ENCODE data around the gene GJA1. TPM values are rescaled to one million over a fixed set of nuclear protein-coding genes. Genes with fewer than 3 reads are reported as not detected.

Gene GJA1
- total RNA-seq, 1 donor from 2014 or later: not detected

DNA sequence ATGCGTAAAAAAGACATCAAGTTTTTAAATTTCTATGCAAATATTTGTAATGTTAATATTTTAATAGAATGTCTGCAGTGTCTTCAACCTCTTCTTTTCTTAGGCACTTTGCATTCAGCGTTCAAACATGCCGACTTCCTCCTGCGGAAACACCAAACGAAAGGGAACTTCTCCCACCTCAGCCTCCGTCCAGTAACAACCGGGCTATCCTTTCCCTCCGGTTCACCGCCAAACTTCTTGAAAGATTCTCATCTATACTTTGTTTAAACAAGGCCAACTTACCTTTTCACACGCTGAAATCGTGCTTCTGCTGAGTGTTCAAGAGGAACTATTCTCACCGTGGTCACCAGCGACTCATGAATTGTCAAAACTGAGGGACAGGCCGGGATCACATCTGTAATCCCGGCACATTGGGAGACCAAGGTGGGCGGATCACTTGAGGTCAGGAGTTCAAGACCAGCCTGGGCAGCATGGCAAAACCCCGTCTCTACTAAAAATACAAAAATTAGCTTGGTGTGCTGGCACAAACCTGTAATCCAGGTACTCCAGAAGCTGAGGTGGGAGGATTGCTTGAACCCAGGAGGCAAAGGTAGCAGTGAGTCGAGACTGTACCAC is 44.8 kb downstream of the GJA1 start:
- no peaks in the 10 kb centered on the region for H3K27me3 Mint-ChIP-seq (ENCODE audit: insufficient read depth)
- H3K27ac Mint-ChIP-seq: no peak overlapping the region
- intact Hi-C loops (cut with micrococcal nuclease): no loop called here
- no peaks in the 10 kb centered on the region for H3K36me3 Mint-ChIP-seq (ENCODE audit: low read depth)
- no peaks in the 10 kb centered on the region for H3K4me1 Mint-ChIP-seq (ENCODE audit: low read depth)
- H3K9me3 Mint-ChIP-seq: no peaks in the 10 kb centered on the region
- H3K4me3 Mint-ChIP-seq: no peak overlapping the region
- no peak for DNase-seq (ENCODE audit: low spot score)

- H3K4me3 Mint-ChIP-seq: no peak overlapping the region
- H3K27ac Mint-ChIP-seq: no peak overlapping the region
- DNase-seq (ENCODE audit: low spot score): no peak
- intact Hi-C loops (cut with micrococcal nuclease): no loop called here
- no peaks in the 10 kb centered on the region for H3K9me3 Mint-ChIP-seq
- no peaks in the 10 kb centered on the region for H3K36me3 Mint-ChIP-seq (ENCODE audit: low read depth)
- no peaks in the 10 kb centered on the region for H3K4me1 Mint-ChIP-seq (ENCODE audit: low read depth)
- no peaks in the 10 kb centered on the region for H3K27me3 Mint-ChIP-seq (ENCODE audit: insufficient read depth)
Measured at GRCh38 chr6:121482004-121482693, 46.7 kb downstream of the GJA1 start.

DNA sequence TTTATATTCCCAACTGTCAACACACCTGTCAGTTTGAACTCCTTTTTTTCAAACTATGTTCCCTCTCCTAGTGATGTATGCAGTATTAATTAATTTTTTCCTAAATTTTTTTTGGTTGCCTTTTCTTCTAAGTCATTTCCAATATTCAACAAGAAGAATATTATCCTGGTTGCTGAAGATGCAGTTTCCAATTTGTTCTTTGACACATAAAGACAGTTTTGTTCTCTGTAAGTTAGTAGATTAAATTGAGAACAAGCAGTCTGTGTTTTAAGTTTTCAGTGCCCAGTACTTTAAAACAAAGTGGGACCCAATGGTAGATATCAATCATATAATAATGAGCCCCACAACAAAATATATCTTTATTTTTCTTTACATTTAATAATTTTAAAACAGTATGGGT is 47.3 kb downstream of the GJA1 start:
- no peak overlapping the region for H3K27ac Mint-ChIP-seq
- intact Hi-C loops (cut with micrococcal nuclease): no loop called here
- H3K4me1 Mint-ChIP-seq (ENCODE audit: low read depth): no peaks in the 10 kb centered on the region

GRCh38 chr6:121485359-121485811 is 49.9 kb downstream of the GJA1 start:
- intact Hi-C loops (cut with micrococcal nuclease): no loop called here
- Mint-ChIP-seq H3K27ac (no peak overlapping the region), H3K36me3 (ENCODE audit: low read depth) (no peaks in the 10 kb centered on the region), H3K4me3 (no peak overlapping the region), H3K9me3 (no peaks in the 10 kb centered on the region), H3K27me3 (ENCODE audit: insufficient read depth) (no peaks in the 10 kb centered on the region), H3K4me1 (ENCODE audit: low read depth) (no peaks in the 10 kb centered on the region)
- no peak for DNase-seq (ENCODE audit: low spot score)

More for the DNA sequence above, 47.3 kb downstream of the GJA1 start:
- H3K9me3 Mint-ChIP-seq: no peaks in the 10 kb centered on the region
- no peaks in the 10 kb centered on the region for H3K27me3 Mint-ChIP-seq (ENCODE audit: insufficient read depth)
- no peak overlapping the region for H3K4me3 Mint-ChIP-seq
- no peaks in the 10 kb centered on the region for H3K36me3 Mint-ChIP-seq (ENCODE audit: low read depth)
- DNase-seq (ENCODE audit: low spot score): no peak

DNA sequence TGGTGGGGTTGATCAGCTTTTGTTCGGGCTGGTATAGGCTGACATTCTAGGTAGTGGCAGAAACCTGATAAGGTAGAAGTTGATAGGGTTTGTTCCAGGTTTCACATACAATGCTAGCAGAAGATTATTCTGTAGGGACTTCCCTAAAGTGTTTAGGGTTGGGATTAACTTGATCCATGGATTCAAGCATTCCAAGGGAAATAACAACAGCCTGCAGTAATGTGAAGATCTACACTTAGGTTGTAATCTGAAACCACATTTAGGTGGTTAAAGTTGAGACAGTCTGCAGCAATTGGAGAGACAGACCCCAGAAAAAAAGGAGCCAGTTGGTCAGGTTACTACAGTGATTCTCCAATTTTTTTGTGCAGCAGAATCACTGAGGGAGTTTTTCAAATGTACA is 56.1 kb downstream of the GJA1 start:
- Mint-ChIP-seq H3K4me3 (no peak overlapping the region), H3K36me3 (ENCODE audit: low read depth) (no peaks in the 10 kb centered on the region), H3K4me1 (ENCODE audit: low read depth) (no peaks in the 10 kb centered on the region), H3K9me3 (no peaks in the 10 kb centered on the region), H3K27me3 (ENCODE audit: insufficient read depth) (no peaks in the 10 kb centered on the region), H3K27ac (no peak overlapping the region)
- intact Hi-C loops (cut with micrococcal nuclease): no loop called here
- DNase-seq (ENCODE audit: low spot score): no peak

DNA sequence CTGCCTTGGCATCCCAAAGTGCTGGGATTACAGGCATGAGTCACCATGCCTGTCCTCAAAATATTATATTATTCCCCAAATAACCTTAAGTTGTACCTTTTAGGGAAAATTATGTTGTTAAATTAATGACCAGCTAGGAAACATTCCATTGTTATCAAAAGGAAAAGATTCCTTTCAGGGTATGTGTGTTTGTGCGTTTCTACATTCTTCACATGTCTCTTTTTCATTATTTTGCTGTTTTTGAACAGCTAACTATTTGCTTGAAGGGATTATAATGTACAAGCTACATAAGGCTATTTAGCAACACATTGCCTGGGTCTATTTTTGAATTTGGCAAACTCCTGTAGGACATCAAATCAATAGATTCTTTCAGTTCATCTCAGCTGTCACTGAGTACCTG is 57.1 kb downstream of the GJA1 start:
- H3K4me1 Mint-ChIP-seq (ENCODE audit: low read depth): no peaks in the 10 kb centered on the region
- DNase-seq (ENCODE audit: low spot score): no peak
- no peak overlapping the region for H3K27ac Mint-ChIP-seq
- no peaks in the 10 kb centered on the region for H3K9me3 Mint-ChIP-seq
- no peaks in the 10 kb centered on the region for H3K36me3 Mint-ChIP-seq (ENCODE audit: low read depth)
- intact Hi-C loops (cut with micrococcal nuclease): no loop called here
- no peaks in the 10 kb centered on the region for H3K27me3 Mint-ChIP-seq (ENCODE audit: insufficient read depth)
- H3K4me3 Mint-ChIP-seq: no peak overlapping the region

DNA sequence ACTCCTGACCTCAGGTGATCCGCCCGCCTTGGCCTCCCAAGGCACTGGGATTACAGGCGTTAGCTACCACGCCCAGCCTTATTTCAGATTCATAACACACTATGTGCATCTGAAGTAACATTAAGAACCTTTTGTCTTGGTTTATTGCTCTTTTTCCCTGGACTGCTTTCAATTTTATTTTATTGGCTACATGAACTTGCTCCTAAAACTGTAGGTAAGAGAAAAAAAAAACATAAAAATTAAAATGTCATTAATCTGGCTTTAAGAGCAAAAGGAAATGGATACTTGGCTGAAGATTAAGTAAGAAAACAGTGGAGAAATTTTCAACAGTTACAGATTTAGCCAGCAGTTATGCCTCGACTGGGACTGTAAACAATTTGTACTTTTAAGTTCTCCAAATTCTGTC is 62.5 kb downstream of the GJA1 start:
- intact Hi-C loops (cut with micrococcal nuclease): no loop called here
- Mint-ChIP-seq H3K27me3 (ENCODE audit: insufficient read depth) (no peaks in the 10 kb centered on the region), H3K36me3 (ENCODE audit: low read depth) (no peaks in the 10 kb centered on the region), H3K27ac (no peak overlapping the region), H3K4me1 (ENCODE audit: low read depth) (no peaks in the 10 kb centered on the region), H3K4me3 (no peak overlapping the region), H3K9me3 (no peaks in the 10 kb centered on the region)
- DNase-seq (ENCODE audit: low spot score): no peak

GRCh38 chr6:121498481-121499276 is 63.2 kb downstream of the GJA1 start:
- intact Hi-C loops (cut with micrococcal nuclease): no loop called here
- Mint-ChIP-seq H3K27ac (no peak overlapping the region), H3K4me1 (ENCODE audit: low read depth) (no peaks in the 10 kb centered on the region), H3K9me3 (no peaks in the 10 kb centered on the region), H3K4me3 (no peak overlapping the region), H3K36me3 (ENCODE audit: low read depth) (no peaks in the 10 kb centered on the region), H3K27me3 (ENCODE audit: insufficient read depth) (no peaks in the 10 kb centered on the region)
- no peak for DNase-seq (ENCODE audit: low spot score)

Other genes with a start within 250 kb of the GJA1 start
- gene TBC1D32, start 101.2 kb upstream of the GJA1 start, total RNA-seq: 6.8 and 7.9 TPM in 2 replicates

All from activated T-helper 1 cell treated with anti-CD3 and anti-CD28 coated beads, Interleukin-12 subunit alpha, Interleukin-12 subunit beta, Interleukin-2, Interleukin-4 antibody, amounts not matched to agents 30 ng/mL and 10 ng/mL and 1 ng/mL, durations not matched to agents 14 hours and 24 hours and 36 hours (primary cell).